GM13976 (cell line): Measurements from ENCODE around the gene BACH2.

Source experiments
- DNase-seq: peaks from one replicate; pipeline ENCODE4 v3.0.0; 2012; ENCODE audit warnings: low spot score
- CTCF ChIP-seq: IDR thresholded peaks from 2 replicates; pipeline ENCODE4 v1.5.1; 2012; ENCODE audit warnings: borderline replicate concordance, mild to moderate bottlenecking; ENCODE audit not compliant: insufficient read depth; ENCODE audit errors: extremely low read depth, missing control alignments, control extremely low read depth
- in situ Hi-C: fragments of 300-500 bp; cut with MboI; formaldehyde crosslinking; loops from one replicate; pipeline ENCODE4 v1.12.0; 2022; ENCODE audit warnings: low sequenced_read_pairs, mixed read lengths, inconsistent platforms; ENCODE audit not compliant: unreplicated experiment

The BACH2 gene

GRCh38 chr6:90220273-90220672, 76.4 kb downstream of the BACH2 start:
- no peak for TF ChIP-seq CTCF
- DNase-seq: no peak
- in situ Hi-C loops: no loop called here

- in situ Hi-C loops: no loop called here
- no peak for DNase-seq
- TF ChIP-seq CTCF: no peak
These were observed 77.2 kb downstream of the BACH2 start for GRCh38 chr6:90219209-90219985.

DNA sequence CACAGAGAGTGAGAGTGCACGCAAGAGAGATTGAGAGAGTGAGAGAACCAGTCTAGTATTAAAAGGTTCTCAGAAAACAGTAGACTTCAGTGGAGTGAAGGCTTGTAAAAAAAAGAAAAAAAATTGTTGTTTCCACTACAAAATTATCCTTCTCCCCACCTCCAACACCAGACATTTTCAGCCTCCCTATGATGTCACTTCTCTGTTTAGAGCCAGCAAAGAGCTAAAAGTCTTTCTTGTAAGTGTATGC, 77.8 kb downstream of the BACH2 start:
- no peak for TF ChIP-seq CTCF
- no peak for DNase-seq
- in situ Hi-C loops: no loop called here

DNA sequence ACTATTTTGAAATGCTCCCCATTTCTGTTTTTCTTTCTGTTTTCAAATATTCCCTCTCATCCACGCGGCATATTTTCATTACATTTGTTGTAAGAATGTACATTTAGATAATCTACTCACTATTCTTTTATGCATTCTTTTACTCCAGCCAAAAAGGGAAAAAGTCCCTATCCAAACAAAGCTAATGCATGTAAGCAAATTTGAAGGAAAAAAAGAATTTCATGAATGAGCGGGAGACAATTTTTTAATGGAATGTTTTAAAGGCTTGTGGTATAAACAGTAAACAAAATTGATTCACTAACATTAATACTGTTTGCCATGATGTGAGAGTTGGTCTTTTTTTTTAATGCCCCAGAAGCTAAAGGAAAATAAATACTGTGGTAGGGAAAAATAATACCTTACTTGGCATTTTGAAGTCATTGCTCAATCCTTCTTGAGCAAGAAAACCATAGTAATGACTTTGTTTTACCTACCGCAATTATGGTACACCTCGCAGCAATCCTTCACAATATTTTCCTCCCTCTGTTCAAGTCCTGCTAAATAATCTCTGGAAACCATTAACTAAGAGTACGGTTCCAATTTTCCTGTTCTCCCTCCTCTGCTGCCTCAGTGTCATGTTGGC, 79.0 kb downstream of the BACH2 start:
- no peak for DNase-seq
- in situ Hi-C loops: no loop called here
- TF ChIP-seq CTCF: no peak

DNA sequence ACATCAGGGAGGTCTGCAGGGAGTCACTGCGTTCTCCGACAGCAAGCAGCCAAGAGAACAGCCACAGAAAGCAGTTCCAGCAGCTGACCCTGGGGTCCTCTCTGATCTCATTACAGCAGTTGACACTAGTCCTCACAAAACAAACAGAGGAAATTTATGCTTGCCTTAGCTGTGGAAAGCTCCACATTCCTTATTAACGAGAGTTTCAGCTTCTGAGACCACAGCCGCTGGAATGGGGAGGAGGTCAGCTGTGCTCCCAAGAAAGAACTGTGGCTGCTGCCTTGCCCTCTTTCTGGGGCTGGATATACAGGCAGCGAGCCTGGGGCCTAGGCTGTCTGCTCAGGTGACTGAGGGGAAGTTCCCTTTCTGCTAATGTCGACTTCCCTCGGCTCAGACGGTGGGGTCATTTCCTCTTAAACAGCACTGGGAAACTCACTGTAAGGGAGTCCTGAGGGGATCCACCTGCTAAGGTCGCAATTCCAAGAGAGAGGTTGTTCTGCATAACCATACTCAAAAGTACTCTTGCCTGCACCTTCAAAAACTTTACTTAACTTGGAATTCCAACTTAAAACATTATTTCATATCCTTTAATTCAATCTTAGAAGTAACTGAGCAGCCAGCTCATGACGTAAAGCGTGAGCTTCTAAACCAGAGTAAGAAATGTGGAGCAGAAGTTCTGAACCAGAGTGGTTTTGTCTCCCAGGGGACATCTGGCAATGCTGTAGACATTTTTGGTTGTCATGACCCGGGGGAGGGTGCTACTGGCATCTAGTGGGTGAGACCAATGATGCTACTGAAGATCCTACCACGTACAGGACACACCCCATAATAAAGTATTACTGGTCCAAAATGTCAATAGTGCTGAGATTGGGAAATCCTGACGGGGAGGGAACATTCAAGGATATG, 80.3 kb downstream of the BACH2 start:
- in situ Hi-C loops: no loop called here
- no peak for TF ChIP-seq CTCF
- DNase-seq: peak; percentile 12

DNA sequence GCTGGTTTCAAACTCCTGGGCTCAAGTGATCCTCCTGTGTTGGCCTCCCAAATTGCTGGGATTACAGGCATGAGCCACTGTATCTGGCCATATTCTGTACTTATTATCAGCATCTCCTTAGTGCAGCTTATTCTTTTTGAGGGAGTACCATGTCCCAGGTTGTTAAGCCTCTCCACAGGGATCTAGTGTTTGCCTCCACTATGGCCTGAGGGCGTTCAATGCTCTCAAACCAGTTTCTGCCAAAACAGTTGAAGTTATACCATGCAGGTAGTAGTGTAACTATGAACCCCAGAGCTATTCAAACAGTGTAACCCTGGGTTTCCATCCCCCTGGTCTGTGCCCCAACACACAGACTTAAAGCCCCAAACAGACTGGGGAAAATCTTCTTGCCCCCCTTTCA, 81.7 kb downstream of the BACH2 start:
- in situ Hi-C loops: no loop called here
- no peak for TF ChIP-seq CTCF
- no peak for DNase-seq
